Rectal smooth muscle tissue (tissue), 1 donor: ENCODE data around the gene MTREX.
A peak's percentile ranks its signal among the peaks of the same experiment; 100 is the strongest.

Source experiments
- H3K27ac ChIP-seq: one replicate; pipeline ENCODE4 v1.7.0; 2013; ENCODE audit warnings: low read depth, low read length, inconsistent platforms
- H3K27me3 ChIP-seq: one replicate; pipeline ENCODE4 v1.7.0; 2013; ENCODE audit warnings: low read length; ENCODE audit not compliant: control insufficient read depth, insufficient read depth
- H3K36me3 ChIP-seq: one replicate; pipeline ENCODE4 v1.7.0; 2013; ENCODE audit warnings: low read length; ENCODE audit not compliant: control insufficient read depth, insufficient read depth
- H3K4me1 ChIP-seq: one replicate; pipeline ENCODE4 v1.7.0; 2013; ENCODE audit warnings: low read length; ENCODE audit not compliant: control insufficient read depth, insufficient read depth
- H3K4me3 ChIP-seq: one replicate; pipeline ENCODE4 v1.7.0; 2013; ENCODE audit warnings: low read length
- H3K9ac ChIP-seq: one replicate; pipeline ENCODE4 v1.7.0; 2013; ENCODE audit warnings: low read length

MTREX gene

DNA sequence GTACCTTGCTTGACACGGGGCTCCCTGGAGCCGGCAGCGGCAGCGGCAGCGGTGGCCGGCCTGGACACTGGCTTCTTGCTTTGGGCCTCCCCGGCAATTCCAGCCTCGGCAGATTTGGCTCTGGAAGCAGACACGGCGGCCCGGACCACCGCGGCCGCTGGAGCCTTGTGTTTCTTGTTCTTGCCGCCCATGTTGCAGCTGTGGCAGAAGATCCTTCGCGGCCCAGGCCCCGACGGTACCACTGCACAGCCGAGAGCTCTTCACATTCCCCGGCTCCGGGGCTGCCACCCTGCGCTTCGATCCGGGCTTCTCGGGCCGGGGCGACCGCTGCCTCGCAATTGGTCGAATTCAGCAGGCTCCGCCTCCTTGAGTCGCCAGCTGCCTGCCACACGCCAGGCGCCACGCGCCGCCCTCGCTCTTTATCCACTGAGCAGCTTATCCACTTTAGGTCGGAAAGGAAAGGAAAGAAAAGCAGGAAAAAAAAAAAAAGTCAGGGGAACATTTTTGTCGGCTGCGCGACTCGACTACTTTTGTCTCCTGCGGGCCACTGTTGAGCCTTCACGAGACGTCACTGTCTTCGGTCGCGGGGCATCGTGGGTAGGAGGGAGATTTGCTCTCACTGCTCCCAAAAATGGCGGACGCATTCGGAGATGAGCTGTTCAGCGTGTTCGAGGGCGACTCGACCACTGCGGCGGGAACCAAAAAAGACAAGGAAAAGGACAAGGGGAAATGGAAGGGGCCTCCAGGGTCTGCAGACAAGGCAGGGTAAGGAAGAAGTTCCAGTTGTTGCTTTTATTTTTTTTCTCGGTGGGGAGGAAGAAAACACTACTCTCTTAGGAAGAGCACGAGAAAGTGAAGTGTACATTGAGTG, at the start of gene MTREX, which contains the start of gene DHX29:
TSS of gene MTREX (plus strand) at position 607 of the 871 bp plus-strand sequence. CDS start at position 632, 25 bp downstream.
TSS of gene DHX29 (minus strand) at position 312 of the 871 bp plus-strand sequence. CDS start at position 191, 121 bp downstream.
- Histone ChIP-seq H3K27ac (peak within 1 kb of the TSS; percentile 90), H3K4me3 (peak within 1 kb of the TSS; percentile 77), H3K9ac (peak within 1 kb of the TSS; percentile 95), H3K4me1 (peaks cover 24% of the 10 kb centered on the region), H3K36me3 (no peaks in the 10 kb centered on the region), H3K27me3 (no peaks in the 10 kb centered on the region)

DNA sequence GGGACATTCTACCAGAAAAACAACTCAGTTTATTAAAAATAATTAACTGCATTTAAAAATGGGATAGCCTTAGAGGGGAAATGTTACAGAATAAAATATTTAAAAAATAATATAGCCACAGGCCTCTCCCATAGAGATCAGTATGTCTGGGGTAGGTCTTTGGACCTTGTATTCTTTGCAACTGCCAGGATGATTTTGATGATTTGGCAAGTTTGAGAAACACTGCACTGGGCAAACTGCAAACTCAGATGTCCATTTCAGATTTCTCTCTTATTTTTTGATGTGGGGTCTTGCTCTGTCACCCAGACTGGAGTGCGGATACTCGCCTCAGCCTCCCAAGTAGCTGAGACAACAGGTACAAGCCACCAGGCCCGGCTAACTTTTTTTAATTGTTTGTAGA, 49.5 kb upstream of the MTREX start:
- Histone ChIP-seq H3K9ac (no peak overlapping the region), H3K27me3 (no peaks in the 10 kb centered on the region), H3K27ac (no peak overlapping the region), H3K36me3 (no peaks in the 10 kb centered on the region), H3K4me3 (no peak overlapping the region), H3K4me1 (no peaks in the 10 kb centered on the region)

DNA sequence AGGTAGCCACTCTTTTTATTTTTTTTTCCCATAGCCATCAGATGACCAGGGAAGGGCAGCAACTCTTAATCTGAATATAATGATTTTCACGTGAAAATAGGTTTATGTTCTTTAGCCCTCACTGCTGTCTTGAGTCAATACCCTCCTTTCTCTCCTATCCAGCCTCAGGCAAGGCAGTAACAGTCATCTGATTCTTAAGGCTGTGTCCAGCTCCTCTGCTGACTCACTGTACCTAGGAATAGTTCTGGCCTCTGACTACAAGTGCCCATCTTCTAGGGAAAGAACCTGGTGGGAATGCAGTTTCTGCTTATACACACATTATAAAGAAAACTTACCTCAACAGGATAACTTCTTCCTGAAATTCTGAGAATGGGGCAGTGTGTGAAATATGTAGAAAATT, 31.0 kb upstream of the MTREX start:
- no peaks in the 10 kb centered on the region for H3K27me3 ChIP-seq
- H3K36me3 ChIP-seq = peaks cover 13% of the 10 kb centered on the region
- no peak overlapping the region for H3K9ac ChIP-seq
- no peak overlapping the region for H3K27ac ChIP-seq
- H3K4me3 ChIP-seq = no peak overlapping the region
- no peaks in the 10 kb centered on the region for H3K4me1 ChIP-seq

DNA sequence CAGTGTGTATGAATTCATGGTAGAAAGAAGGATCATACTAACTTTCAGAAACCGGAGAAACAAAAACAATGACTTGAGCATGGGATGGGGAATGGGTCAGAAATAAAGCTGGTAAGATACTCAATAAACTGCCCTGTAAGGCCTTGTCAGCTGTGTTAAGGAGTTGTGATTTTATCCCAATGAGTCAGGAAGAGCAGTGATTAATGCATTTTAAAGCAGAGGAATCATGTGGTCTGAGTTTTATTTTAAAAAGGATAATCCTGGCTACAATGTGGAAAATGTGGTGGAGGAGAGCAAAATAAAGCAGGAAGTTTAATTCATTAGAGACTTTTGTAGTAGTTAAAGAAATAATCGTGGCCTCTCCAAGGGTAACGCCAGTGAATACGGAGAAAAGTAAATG, 29.0 kb upstream of the MTREX start:
- peaks cover 13% of the 10 kb centered on the region for H3K36me3 ChIP-seq
- H3K27me3 ChIP-seq = no peaks in the 10 kb centered on the region
- no peak overlapping the region for H3K27ac ChIP-seq
- H3K4me3 ChIP-seq = no peak overlapping the region
- H3K9ac ChIP-seq = no peak overlapping the region
- H3K4me1 ChIP-seq = no peaks in the 10 kb centered on the region

- Histone ChIP-seq H3K27me3 (no peaks in the 10 kb centered on the region), H3K4me1 (no peaks in the 10 kb centered on the region)
Observed at GRCh38 chr5:55286411-55286933, 21.3 kb upstream of the MTREX start.

DNA sequence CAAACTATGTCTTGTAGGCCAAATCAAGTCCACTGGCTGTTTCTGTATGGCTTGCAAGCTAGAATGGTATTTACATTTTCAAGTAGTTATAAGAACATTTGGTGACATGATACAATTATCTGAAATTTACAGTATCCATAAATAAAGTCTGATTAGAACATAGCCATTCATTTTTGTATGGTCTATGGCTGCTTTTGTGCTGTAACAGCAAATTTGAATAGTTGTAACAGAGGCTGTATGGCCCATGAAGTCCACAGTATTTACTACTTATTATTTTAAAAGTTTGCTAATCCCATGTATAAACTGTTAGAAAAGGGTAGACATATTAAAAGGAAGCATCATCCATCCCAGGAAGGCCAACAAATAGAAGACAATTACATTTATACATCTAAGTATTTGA, 18.0 kb upstream of the MTREX start:
- H3K4me1 ChIP-seq = no peaks in the 10 kb centered on the region
- no peak overlapping the region for H3K4me3 ChIP-seq
- H3K36me3 ChIP-seq = peaks cover 19% of the 10 kb centered on the region
- H3K27me3 ChIP-seq = no peaks in the 10 kb centered on the region
- no peak overlapping the region for H3K27ac ChIP-seq
- no peak overlapping the region for H3K9ac ChIP-seq

More at GRCh38 chr5:55286411-55286933, 21.3 kb upstream of the MTREX start:
- no peak overlapping the region for H3K27ac ChIP-seq
- H3K9ac ChIP-seq = no peak overlapping the region
- no peak overlapping the region for H3K4me3 ChIP-seq
- H3K36me3 ChIP-seq = peaks cover 11% of the 10 kb centered on the region

- H3K36me3 ChIP-seq = peaks cover 22% of the 10 kb centered on the region
- no peak overlapping the region for H3K4me3 ChIP-seq
- H3K4me1 ChIP-seq = no peaks in the 10 kb centered on the region
- H3K27me3 ChIP-seq = no peaks in the 10 kb centered on the region
- no peak overlapping the region for H3K27ac ChIP-seq
- H3K9ac ChIP-seq = no peak overlapping the region
Observed at GRCh38 chr5:55290991-55291390, 16.8 kb upstream of the MTREX start.

DNA sequence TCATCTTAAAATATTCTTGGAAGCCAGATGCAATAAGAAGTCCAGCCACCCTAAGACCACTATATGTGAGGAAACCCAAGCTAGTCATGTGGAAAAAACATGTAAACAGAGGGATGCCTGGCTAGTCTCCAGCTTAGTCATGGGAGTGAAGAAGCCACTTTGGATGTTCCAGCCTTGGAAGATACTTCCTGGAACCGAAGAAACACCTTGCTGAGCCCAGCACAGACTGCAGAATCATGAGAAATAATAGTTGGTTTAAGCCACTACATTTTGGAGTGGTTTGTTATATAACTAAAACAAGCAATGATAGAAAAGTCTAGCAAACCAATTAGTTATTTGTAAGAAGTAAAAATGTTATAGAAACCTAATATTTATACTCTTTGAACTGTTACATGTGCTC, 12.9 kb upstream of the MTREX start:
- Histone ChIP-seq H3K9ac (no peak overlapping the region), H3K36me3 (peaks cover 16% of the 10 kb centered on the region), H3K27ac (no peak overlapping the region), H3K4me3 (no peak overlapping the region), H3K27me3 (no peaks in the 10 kb centered on the region), H3K4me1 (no peaks in the 10 kb centered on the region)

DNA sequence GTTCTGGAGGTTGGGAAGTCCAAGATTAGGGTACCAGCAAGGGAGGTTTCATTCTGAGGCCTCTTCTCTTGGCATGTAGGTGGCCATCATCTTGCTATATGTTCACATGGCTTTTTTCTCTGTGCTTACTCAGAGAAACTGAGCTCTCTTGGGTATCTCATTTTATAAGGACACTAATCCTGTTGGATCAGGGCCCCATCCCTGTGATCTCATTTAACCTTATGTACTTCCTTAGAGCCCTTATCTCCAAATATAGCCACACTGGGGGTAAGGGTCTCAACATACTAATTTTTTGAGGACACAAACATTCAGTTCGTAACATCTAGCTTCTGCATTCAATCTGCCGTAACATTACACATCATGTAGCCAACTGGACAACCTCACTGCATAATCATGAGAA, 6.9 kb upstream of the MTREX start:
- H3K4me3 ChIP-seq = no peak overlapping the region
- H3K27ac ChIP-seq = no peak overlapping the region
- H3K27me3 ChIP-seq = no peaks in the 10 kb centered on the region
- H3K36me3 ChIP-seq = peaks cover 5% of the 10 kb centered on the region
- H3K9ac ChIP-seq = no peak overlapping the region
- H3K4me1 ChIP-seq = peaks cover 9% of the 10 kb centered on the region

GRCh38 chr5:55303238-55303690, 4.5 kb upstream of the MTREX start:
- Histone ChIP-seq H3K4me1 (peaks cover 16% of the 10 kb centered on the region), H3K27ac (no peak overlapping the region), H3K27me3 (no peaks in the 10 kb centered on the region), H3K36me3 (peaks cover 5% of the 10 kb centered on the region), H3K4me3 (no peak overlapping the region), H3K9ac (no peak overlapping the region)

- peaks cover 5% of the 10 kb centered on the region for H3K36me3 ChIP-seq
- H3K27me3 ChIP-seq = no peaks in the 10 kb centered on the region
- no peak overlapping the region for H3K4me3 ChIP-seq
- peaks cover 24% of the 10 kb centered on the region for H3K4me1 ChIP-seq
- no peak overlapping the region for H3K27ac ChIP-seq
- no peak overlapping the region for H3K9ac ChIP-seq
Observed at GRCh38 chr5:55304584-55304983, 3.2 kb upstream of the MTREX start.

DNA sequence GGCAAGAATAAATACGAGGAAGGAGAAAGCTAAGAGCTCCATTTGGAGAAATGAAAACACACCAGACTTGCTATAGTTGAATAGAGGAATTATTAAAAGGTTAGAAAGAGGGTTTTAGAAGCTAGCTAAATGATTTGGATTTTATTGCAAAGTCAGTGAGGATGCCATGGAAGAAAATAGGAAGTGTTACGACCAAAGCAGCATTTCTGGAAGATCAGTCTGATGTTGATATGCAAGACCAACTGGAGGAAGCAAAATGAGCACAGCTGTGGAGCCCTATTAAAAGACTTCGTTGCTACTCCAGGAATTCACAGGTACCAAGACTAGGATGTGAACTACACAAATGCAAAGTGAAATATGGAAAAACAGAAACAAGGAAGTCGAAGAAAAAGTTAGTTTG, 2.4 kb upstream of the MTREX start:
- H3K4me3 ChIP-seq = peak overlapping the region; percentile 77
- H3K9ac ChIP-seq = no peak overlapping the region
- H3K4me1 ChIP-seq = peaks cover 24% of the 10 kb centered on the region
- peaks cover 5% of the 10 kb centered on the region for H3K36me3 ChIP-seq
- no peaks in the 10 kb centered on the region for H3K27me3 ChIP-seq
- H3K27ac ChIP-seq = no peak overlapping the region
